Calu3 (cell line): ENCODE data around the gene RNF152. TPM values are rescaled to one million over a fixed set of nuclear protein-coding genes. Genes with fewer than 3 reads are reported as not detected.

ENCODE experiments used
- BruUV-seq: library from RNA; stranded (reverse); fragments of 400-500 nt; replicated peaks from 2 replicates; lab custom pipeline; 2021; lab: Mats Ljungman, UMichigan
- CTCF ChIA-PET: fragments of 300-600 bp; sonication (Branson Sonifier 250); formaldehyde crosslinking; loops from one replicate; lab custom pipeline; 2022; ENCODE audit warnings: antibody characterized with exemption; lab: Charles Lee
- DNase-seq: peaks from one replicate; pipeline ENCODE4 v3.0.0; 2022
- H3K27ac Mint-ChIP-seq: one replicate; pipeline ENCODE4 v1.8.0; 2022; ENCODE audit warnings: mixed read lengths; ENCODE audit not compliant: unreplicated experiment
- H3K27me3 Mint-ChIP-seq: one replicate; pipeline ENCODE4 v1.8.0; 2022; ENCODE audit warnings: mixed read lengths; ENCODE audit not compliant: unreplicated experiment
- H3K36me3 Mint-ChIP-seq: one replicate; pipeline ENCODE4 v1.8.0; 2022; ENCODE audit warnings: mild to moderate bottlenecking, moderate library complexity, mixed read lengths; ENCODE audit not compliant: insufficient read depth, unreplicated experiment
- H3K4me1 Mint-ChIP-seq: one replicate; pipeline ENCODE4 v1.8.0; 2022; ENCODE audit warnings: mild to moderate bottlenecking, low read depth, mixed read lengths; ENCODE audit not compliant: unreplicated experiment
- H3K4me3 Mint-ChIP-seq: one replicate; pipeline ENCODE4 v1.8.0; 2022; ENCODE audit warnings: mild to moderate bottlenecking, low read depth, moderate library complexity, mixed read lengths; ENCODE audit not compliant: unreplicated experiment
- H3K9me3 Mint-ChIP-seq: one replicate; pipeline ENCODE4 v1.8.0; 2022; ENCODE audit warnings: low read depth, mixed read lengths; ENCODE audit not compliant: unreplicated experiment
- CTCF ChIP-seq: fragments of 200-600 bp; IDR thresholded peaks from one replicate; pipeline ENCODE4 v1.8.0; 2022; ENCODE audit warnings: antibody characterized with exemption; ENCODE audit not compliant: unreplicated experiment
- intact Hi-C: fragments of 100-400 bp; cut with micrococcal nuclease; formaldehyde crosslinking; loops from one replicate; pipeline ENCODE4 v1.10.0; 2022; ENCODE audit not compliant: unreplicated experiment
- total RNA-seq: library from RNA; stranded (reverse); gene quantifications from 2 replicates; pipeline ENCODE4 v1.2.3, GENCODE V29; 2022

Gene RNF152
- total RNA-seq, 1 experiment from 2014 or later, result 1.0 TPM

- no peak for DNase-seq
- intact Hi-C loops, result no loop called here
- Mint-ChIP-seq H3K36me3 (no peaks in the 10 kb centered on the region), H3K9me3 (no peaks in the 10 kb centered on the region), H3K4me3 (no peak overlapping the region), H3K27ac (no peak overlapping the region), H3K27me3 (peaks cover 13% of the 10 kb centered on the region), H3K4me1 (no peaks in the 10 kb centered on the region)
- CTCF ChIA-PET, result no interaction called here
- no peak for TF ChIP-seq CTCF
- no TSS peak for BruUV-seq
These were observed 29.6 kb upstream of the RNF152 start for GRCh38 chr18:61922435-61922834.

- TF ChIP-seq CTCF, result no peak
- peaks cover 6% of the 10 kb centered on the region for H3K27me3 Mint-ChIP-seq
- H3K9me3 Mint-ChIP-seq, result no peaks in the 10 kb centered on the region
- DNase-seq, result no peak
- H3K36me3 Mint-ChIP-seq, result no peaks in the 10 kb centered on the region
- CTCF ChIA-PET, result no interaction called here
- H3K4me3 Mint-ChIP-seq, result no peak overlapping the region
- intact Hi-C loops, result no loop called here
- no peak overlapping the region for H3K27ac Mint-ChIP-seq
- no TSS peak for BruUV-seq
- no peaks in the 10 kb centered on the region for H3K4me1 Mint-ChIP-seq
These were observed 28.9 kb upstream of the RNF152 start for GRCh38 chr18:61921621-61922235.

- no peaks in the 10 kb centered on the region for H3K36me3 Mint-ChIP-seq
- TF ChIP-seq CTCF, result no peak
- no peaks in the 10 kb centered on the region for H3K9me3 Mint-ChIP-seq
- no peak for DNase-seq
- BruUV-seq, result no TSS peak
- H3K4me1 Mint-ChIP-seq, result no peaks in the 10 kb centered on the region
- no peaks in the 10 kb centered on the region for H3K27me3 Mint-ChIP-seq
- no peak overlapping the region for H3K4me3 Mint-ChIP-seq
- H3K27ac Mint-ChIP-seq, result no peak overlapping the region
- CTCF ChIA-PET, result no interaction called here
- intact Hi-C loops, result loop anchor here (10.0 kb wide), 1 partner anchor 207 kb away; no protein-coding TSS in a partner anchor
These were observed 25.0 kb upstream of the RNF152 start for GRCh38 chr18:61917818-61918217.

- BruUV-seq, result no TSS peak
- TF ChIP-seq CTCF, result no peak
- intact Hi-C loops, result loop anchor here (10.0 kb wide), 1 partner anchor 212 kb away; no protein-coding TSS in a partner anchor
These were observed 19.7 kb upstream of the RNF152 start for GRCh38 chr18:61912476-61912875.

More at GRCh38 chr18:61912476-61912875, 19.7 kb upstream of the RNF152 start:
- peaks cover 39% of the 10 kb centered on the region for H3K27me3 Mint-ChIP-seq
- H3K4me3 Mint-ChIP-seq, result no peak overlapping the region
- H3K4me1 Mint-ChIP-seq, result no peaks in the 10 kb centered on the region
- CTCF ChIA-PET, result no interaction called here
- no peak for DNase-seq
- H3K27ac Mint-ChIP-seq, result no peak overlapping the region
- no peaks in the 10 kb centered on the region for H3K9me3 Mint-ChIP-seq
- H3K36me3 Mint-ChIP-seq, result no peaks in the 10 kb centered on the region
